Measurements from ENCODE around the gene TRAPPC2B.

Gene TRAPPC2B

GRCh38 chr19:57357406-57357805, 5.9 kb upstream of the TRAPPC2B start:
- no peak overlapping the region for H3K4me3 ChIP-seq (ENCODE audit: low read depth in 1 of 2, low read length in 1 of 2)
- H3K4me1 ChIP-seq (ENCODE audit: control insufficient read depth in 1 of 2, insufficient read depth in 1 of 2, low read depth in 1 of 2, low read length in 1 of 2) = peaks cover 0 to under 1% of the 10 kb centered on the region in 2 experiments
- no peaks in the 10 kb centered on the region for H3K27me3 ChIP-seq
- H3K9me3 ChIP-seq = peaks cover 23% of the 10 kb centered on the region
- peaks cover 19% of the 10 kb centered on the region for H3K36me3 ChIP-seq
- no peak overlapping the region for H3K27ac ChIP-seq
- TF ChIP-seq CTCF (IDR thresholded peaks at IDR 0.05) = no peak

- Histone ChIP-seq H3K4me1 (ENCODE audit: control insufficient read depth in 1 of 2, insufficient read depth in 1 of 2, low read depth in 1 of 2, low read length in 1 of 2) (peaks cover 11 to 19% of the 10 kb centered on the region in 2 experiments), H3K36me3 (peaks cover 19% of the 10 kb centered on the region), H3K9me3 (peaks cover 41% of the 10 kb centered on the region), H3K27me3 (no peaks in the 10 kb centered on the region), H3K27ac (no peak overlapping the region), H3K4me3 (ENCODE audit: low read depth in 1 of 2, low read length in 1 of 2) (no peak overlapping the region)
- no peak for TF ChIP-seq CTCF (IDR thresholded peaks at IDR 0.05)
These were observed 4.1 kb upstream of the TRAPPC2B start for GRCh38 chr19:57359300-57359699.

- H3K27me3 ChIP-seq = no peaks in the 10 kb centered on the region
- H3K4me3 ChIP-seq (ENCODE audit: low read depth in 1 of 2, low read length in 1 of 2) = peak overlapping the region in 1 of 2 experiments; percentile 58
- H3K36me3 ChIP-seq = no peaks in the 10 kb centered on the region
- peaks cover 11 to 19% of the 10 kb centered on the region in 2 experiments for H3K4me1 ChIP-seq (ENCODE audit: control insufficient read depth in 1 of 2, insufficient read depth in 1 of 2, low read depth in 1 of 2, low read length in 1 of 2)
- no peak overlapping the region for H3K27ac ChIP-seq
- peaks cover 42% of the 10 kb centered on the region for H3K9me3 ChIP-seq
- no peak for TF ChIP-seq CTCF (IDR thresholded peaks at IDR 0.05)
These were observed 932 bp upstream of the TRAPPC2B start for GRCh38 chr19:57362419-57362818.

- TF ChIP-seq CTCF (IDR thresholded peaks at IDR 0.05) = no peak
These were observed 384 bp downstream of the TRAPPC2B start for GRCh38 chr19:57363688-57364181.

GRCh38 chr19:57366776-57367175, 3.4 kb downstream of the TRAPPC2B start:
- no peak overlapping the region for H3K27ac ChIP-seq
- H3K9me3 ChIP-seq = peaks cover 29% of the 10 kb centered on the region
- H3K4me1 ChIP-seq (ENCODE audit: control insufficient read depth in 1 of 2, insufficient read depth in 1 of 2, low read depth in 1 of 2, low read length in 1 of 2) = peaks cover 11 to 19% of the 10 kb centered on the region in 2 experiments
- no peak for TF ChIP-seq CTCF (IDR thresholded peaks at IDR 0.05)
- no peaks in the 10 kb centered on the region for H3K27me3 ChIP-seq
- no peaks in the 10 kb centered on the region for H3K36me3 ChIP-seq
- H3K4me3 ChIP-seq (ENCODE audit: low read depth in 1 of 2, low read length in 1 of 2) = no peak overlapping the region

More at GRCh38 chr19:57363688-57364181, 384 bp downstream of the TRAPPC2B start:
- Histone ChIP-seq H3K9me3 (peaks cover 42% of the 10 kb centered on the region), H3K27ac (peak overlapping the region; percentile 81), H3K27me3 (no peaks in the 10 kb centered on the region), H3K4me1 (ENCODE audit: control insufficient read depth in 1 of 2, insufficient read depth in 1 of 2, low read depth in 1 of 2, low read length in 1 of 2) (peaks cover 11 to 19% of the 10 kb centered on the region in 2 experiments), H3K4me3 (ENCODE audit: low read depth in 1 of 2, low read length in 1 of 2) (peak overlapping the region; percentile 55 to 58), H3K36me3 (no peaks in the 10 kb centered on the region)

All from neutrophil (primary cell).